IMR-90 (cell line): ENCODE data around the gene SF3A1.

ENCODE experiments used
- MXI1 ChIP-seq: IDR thresholded peaks from 2 replicates; pipeline ENCODE4 v1.6.1; 2012; ENCODE audit warnings: low read depth, mild to moderate bottlenecking, low read length, moderate library complexity, borderline replicate concordance
- POLR2A ChIP-seq: IDR thresholded peaks from 2 replicates; pipeline ENCODE4 v1.6.1; 2012; ENCODE audit warnings: mild to moderate bottlenecking, low read depth, low read length
- RFX5 ChIP-seq: IDR thresholded peaks from 2 replicates; pipeline ENCODE4 v1.8.0; 2012; ENCODE audit warnings: low read depth, mild to moderate bottlenecking, low read length, moderate library complexity
- TF ChIP-seq, protein P1 (sequence below): conservative IDR thresholded peaks from 2 replicates; pipeline ENCODE4 v1.5.1; 2012; ENCODE audit warnings: mild to moderate bottlenecking, low read depth, low read length, improper control_type of control experiment

GRCh38 chr22:30285176-30285845 lies 71.4 kb downstream of the SF3A1 start:
- TF ChIP-seq MXI1 (no peak), RFX5 (no peak), POLR2A (no peak)
- TF ChIP-seq, protein P1, sequence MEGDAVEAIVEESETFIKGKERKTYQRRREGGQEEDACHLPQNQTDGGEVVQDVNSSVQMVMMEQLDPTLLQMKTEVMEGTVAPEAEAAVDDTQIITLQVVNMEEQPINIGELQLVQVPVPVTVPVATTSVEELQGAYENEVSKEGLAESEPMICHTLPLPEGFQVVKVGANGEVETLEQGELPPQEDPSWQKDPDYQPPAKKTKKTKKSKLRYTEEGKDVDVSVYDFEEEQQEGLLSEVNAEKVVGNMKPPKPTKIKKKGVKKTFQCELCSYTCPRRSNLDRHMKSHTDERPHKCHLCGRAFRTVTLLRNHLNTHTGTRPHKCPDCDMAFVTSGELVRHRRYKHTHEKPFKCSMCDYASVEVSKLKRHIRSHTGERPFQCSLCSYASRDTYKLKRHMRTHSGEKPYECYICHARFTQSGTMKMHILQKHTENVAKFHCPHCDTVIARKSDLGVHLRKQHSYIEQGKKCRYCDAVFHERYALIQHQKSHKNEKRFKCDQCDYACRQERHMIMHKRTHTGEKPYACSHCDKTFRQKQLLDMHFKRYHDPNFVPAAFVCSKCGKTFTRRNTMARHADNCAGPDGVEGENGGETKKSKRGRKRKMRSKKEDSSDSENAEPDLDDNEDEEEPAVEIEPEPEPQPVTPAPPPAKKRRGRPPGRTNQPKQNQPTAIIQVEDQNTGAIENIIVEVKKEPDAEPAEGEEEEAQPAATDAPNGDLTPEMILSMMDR = no peak
